GM12891 (cell line): ENCODE data around the gene CD109.

Source experiments
- PAX5 ChIP-seq: IDR thresholded peaks from 2 replicates; pipeline ENCODE4 v1.6.1; 2011; ENCODE audit warnings: low read length, moderate library complexity, mild to moderate bottlenecking; ENCODE audit not compliant: insufficient read depth, severe bottlenecking
- POLR2A ChIP-seq: IDR thresholded peaks from 2 replicates; pipeline ENCODE4 v1.6.1; 2011; ENCODE audit warnings: low read depth, low read length, control low read depth
- POLR2AphosphoS5 ChIP-seq: IDR thresholded peaks from 2 replicates; pipeline ENCODE4 v1.6.1; 2011; ENCODE audit warnings: low read depth, low read length, control low read depth
- SPI1 ChIP-seq: IDR thresholded peaks from 2 replicates; pipeline ENCODE4 v1.6.1; 2011; ENCODE audit warnings: low read depth, low read length, control low read depth

GRCh38 chr6:73817253-73817652 is 121.2 kb downstream of the CD109 start:
- no peak for TF ChIP-seq POLR2A
- no peak for TF ChIP-seq POLR2AphosphoS5
- TF ChIP-seq PAX5 = no peak
- no peak for TF ChIP-seq SPI1
